NCI-H1436 treated with DMSO at 0.1 percent for 48 hours (cell line): ENCODE results near the gene CHCHD4.
"Not testable (repeated sequence)": the region's sequence is repeated elsewhere in the genome, so short reads cannot be mapped to it uniquely, and the experiment has no call there.

Experiments used
- DNase-seq: peaks from one replicate; lab custom pipeline; 2025; lab: John Stamatoyannopoulos, UW

CHCHD4 gene

GRCh38 chr3:14119651-14120050 is 5.0 kb downstream of the CHCHD4 start:
- DNase-seq, result no peak

- DNase-seq, result no peak
Observed at GRCh38 chr3:14118400-14119381, 6.0 kb downstream of the CHCHD4 start.

DNA sequence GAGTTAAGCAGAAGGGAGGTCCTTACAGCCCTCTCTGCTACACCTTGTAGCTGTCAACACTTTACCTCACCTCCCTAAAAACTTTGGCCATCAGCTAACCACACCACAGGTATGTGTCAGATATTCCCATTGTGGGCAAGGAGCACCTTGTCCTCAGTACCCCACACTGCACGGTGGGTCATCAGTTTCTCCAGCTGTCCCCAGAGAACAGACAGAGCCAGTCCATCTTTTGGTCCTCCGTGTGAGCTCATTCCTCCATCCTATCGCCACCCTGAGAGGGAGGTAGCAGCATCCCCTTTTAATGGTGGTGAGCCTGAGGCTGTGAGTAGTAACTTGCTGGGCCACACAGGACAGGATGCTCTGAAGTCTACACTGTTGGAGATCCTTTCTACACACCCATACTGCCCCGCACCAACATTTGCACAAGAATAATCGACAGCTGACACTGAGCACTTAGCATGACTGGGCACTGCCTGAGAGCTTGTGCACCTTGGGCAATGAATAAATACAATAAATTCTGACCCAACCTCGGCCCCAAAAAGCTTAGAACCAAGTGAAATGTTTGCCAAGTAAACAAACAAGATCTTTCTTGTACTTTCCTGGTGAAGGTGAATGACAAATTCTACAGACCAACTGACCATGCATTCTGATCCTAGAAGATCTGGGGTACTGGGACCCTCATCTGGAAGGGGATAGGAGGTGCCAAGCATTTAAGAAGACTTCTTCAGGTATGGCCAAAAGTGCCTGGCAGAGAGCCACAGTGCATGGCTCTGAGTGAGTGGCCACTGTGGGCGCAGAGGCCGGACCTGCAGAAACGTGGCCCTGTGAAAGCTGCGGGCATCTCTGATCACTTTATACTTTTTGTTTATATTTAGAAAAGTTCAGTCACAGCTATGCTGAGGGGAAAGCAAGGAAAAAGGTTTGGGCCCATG is 6.9 kb downstream of the CHCHD4 start:
- DNase-seq, result no peak

- DNase-seq, result no peak
Observed at GRCh38 chr3:14113965-14114635, 10.6 kb downstream of the CHCHD4 start.

DNA sequence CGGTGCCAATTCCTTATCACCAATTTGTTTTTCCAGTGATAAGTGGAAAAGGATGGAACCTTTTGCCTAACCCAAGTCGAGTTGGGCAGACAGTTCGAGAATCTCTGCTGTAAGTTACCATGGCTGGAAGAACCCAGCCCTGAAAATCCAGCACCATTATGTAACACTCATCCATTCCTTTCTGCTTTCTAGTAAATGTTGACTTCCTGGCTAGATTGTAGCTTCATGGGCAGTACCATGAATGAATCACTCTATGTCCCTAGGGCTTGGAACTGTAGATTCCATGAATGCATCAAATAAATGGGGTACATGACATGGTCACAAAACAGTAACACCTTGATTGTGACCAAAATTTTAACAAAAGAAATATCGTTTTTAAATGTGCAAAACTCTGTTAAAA is 14.0 kb downstream of the CHCHD4 start:
- no peak for DNase-seq

- DNase-seq, result not testable (repeated sequence)
Observed at GRCh38 chr3:14109821-14110220, 14.8 kb downstream of the CHCHD4 start.

- no peak for DNase-seq
Observed at GRCh38 chr3:14097616-14098391, 26.9 kb downstream of the CHCHD4 start.

DNA sequence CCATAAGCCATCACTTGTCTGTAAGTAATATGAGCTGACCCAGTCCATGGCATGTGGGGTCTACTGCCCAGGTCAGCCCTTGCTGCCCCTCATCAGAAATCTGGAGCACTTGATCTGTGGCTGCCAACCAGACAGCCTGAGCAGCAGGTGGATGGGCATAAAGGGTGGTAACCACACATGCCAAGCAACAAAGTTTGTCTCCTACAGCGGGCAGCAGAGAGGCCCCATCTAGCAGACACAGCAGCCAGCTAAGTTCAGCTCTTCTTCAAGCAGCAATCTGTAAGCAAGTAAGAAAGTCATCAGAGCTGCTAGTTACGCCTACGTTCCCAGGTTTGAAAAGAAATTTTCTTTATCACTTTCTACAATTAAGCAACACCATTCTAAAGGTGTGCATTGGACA is 27.9 kb downstream of the CHCHD4 start:
- DNase-seq, result no peak

- no peak for DNase-seq
Observed at GRCh38 chr3:14093831-14094230, 30.8 kb downstream of the CHCHD4 start.

GRCh38 chr3:14092464-14092863 is 32.2 kb downstream of the CHCHD4 start:
- no peak for DNase-seq

- not testable (repeated sequence) for DNase-seq
Observed at GRCh38 chr3:14091959-14092358, 32.7 kb downstream of the CHCHD4 start.

DNA sequence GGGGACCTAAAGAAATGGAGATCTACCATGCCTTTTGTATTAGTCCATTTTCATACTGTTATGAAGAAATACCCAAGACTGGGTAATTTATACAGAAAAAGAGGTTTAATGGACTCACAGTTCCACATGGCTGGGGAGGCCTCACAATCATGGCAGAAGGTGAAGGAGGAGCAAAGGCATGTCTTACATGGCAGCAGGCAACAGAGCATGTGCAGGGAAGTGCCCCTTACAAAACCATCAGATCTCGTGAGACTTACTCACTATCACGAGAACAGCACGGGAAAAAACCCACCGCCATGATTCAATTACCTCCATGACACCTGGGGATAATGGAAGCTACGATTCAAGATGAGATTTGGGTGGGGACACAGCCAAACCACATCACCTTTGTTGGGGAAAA is 37.2 kb downstream of the CHCHD4 start:
- not testable (repeated sequence) for DNase-seq

DNA sequence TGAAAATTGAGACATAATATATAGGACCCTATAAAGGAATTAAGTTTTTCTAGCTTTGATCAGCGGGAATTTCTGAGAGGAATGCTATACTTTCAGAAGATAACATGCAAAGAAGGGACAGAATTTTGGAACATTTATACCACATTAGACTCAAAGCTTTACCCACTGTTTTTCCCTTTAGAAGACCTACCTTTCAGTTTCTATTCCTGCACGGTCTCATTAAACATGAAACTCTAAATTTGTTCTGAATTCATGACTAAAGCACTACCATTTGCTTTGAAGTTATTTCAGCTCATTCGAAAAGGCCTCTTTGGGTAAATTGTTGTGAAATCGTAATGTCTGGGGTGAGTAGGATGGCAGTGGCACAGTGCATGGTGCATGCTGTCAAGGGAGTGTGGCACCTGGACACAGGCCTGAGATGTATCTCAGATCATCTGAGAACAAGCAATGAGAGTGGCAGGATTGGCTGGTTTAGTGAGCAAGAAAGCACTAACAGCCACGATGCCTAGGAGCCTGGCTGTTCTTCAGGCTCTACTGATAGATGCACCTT is 42.5 kb downstream of the CHCHD4 start:
- DNase-seq, result no peak

GRCh38 chr3:14077310-14077709 is 47.4 kb downstream of the CHCHD4 start:
- DNase-seq, result no peak

- not testable (repeated sequence) for DNase-seq
Observed at GRCh38 chr3:14075233-14075632, 49.4 kb downstream of the CHCHD4 start.

DNA sequence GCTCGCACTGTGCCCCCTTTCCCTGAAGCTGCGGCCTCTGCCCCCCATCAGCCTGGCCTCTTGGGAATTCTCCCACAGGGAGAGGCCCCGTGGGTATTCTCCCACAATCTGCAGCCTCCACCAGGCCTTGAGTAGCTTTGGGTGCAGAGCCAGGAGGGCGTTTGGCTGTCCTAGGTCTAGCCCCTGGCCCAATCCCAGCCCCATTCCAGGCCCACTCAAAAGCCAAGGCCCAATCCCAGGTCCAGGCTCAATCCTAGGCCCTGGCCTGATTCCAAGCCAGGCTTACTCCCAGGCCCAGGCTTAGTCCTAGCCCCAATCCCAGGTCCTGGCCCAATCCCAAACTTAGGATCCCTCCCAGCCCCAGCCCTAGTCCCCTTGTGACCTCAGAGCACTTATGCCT is 59.8 kb downstream of the CHCHD4 start:
- no peak for DNase-seq

GRCh38 chr3:14063152-14063551 is 61.5 kb downstream of the CHCHD4 start:
- DNase-seq, result no peak
